Lower lobe of right lung (tissue), 2 donors: Measurements from ENCODE around the gene MPST. TPM values are rescaled to one million over a fixed set of nuclear protein-coding genes. Genes with fewer than 3 reads are reported as not detected.

Experiments
- ATAC-seq, 2 donors: fragments of 200-7000 bp; cut with Tn5 transposase; one replicate each; pipeline ENCODE4 v1.9.1; 2020 to 2022; ENCODE audit warnings: mild to moderate bottlenecking in 2 of 2, moderate library complexity in 2 of 2
- DNase-seq: peaks from one replicate; pipeline ENCODE4 v3.0.0-alpha.2; 2020
- H3K27ac ChIP-seq: fragments of 200-600 bp; one replicate; pipeline ENCODE4 v1.8.0; 2022
- H3K27me3 ChIP-seq: fragments of 200-600 bp; one replicate; pipeline ENCODE4 v1.8.0; 2022; ENCODE audit warnings: low read depth
- H3K36me3 ChIP-seq: fragments of 200-600 bp; one replicate; pipeline ENCODE4 v1.8.0; 2022; ENCODE audit warnings: mild to moderate bottlenecking
- H3K4me1 ChIP-seq: fragments of 200-600 bp; one replicate; pipeline ENCODE4 v1.8.0; 2022
- H3K4me3 ChIP-seq: fragments of 200-600 bp; one replicate; pipeline ENCODE4 v1.8.0; 2022; ENCODE audit warnings: mild to moderate bottlenecking
- H3K9me3 ChIP-seq: fragments of 200-600 bp; one replicate; pipeline ENCODE4 v1.8.0; 2022
- intact Hi-C: fragments of 100-400 bp; cut with DNase I; formaldehyde crosslinking; loops from one replicate; pipeline ENCODE4 v1.11.0; 2022
- total RNA-seq: library from RNA; stranded (reverse); fragmentation: NEBNext Ultra II Directional; extraction: Animal tissue kit (Norgen Biotek cat#: 25700); gene quantifications from one replicate; pipeline ENCODE4 v1.2.1, GENCODE V29; 2021
- TF ChIP-seq, protein P1 (sequence below): fragments of 200-600 bp; IDR thresholded peaks from one replicate; pipeline ENCODE4 v1.8.0; 2022; ENCODE audit warnings: antibody characterized with exemption, mild to moderate bottlenecking
- donor health status: DM: no; HTN: yes; CAD: no; lungs with severe emphysema.

The MPST gene
- total RNA-seq, 1 donor from 2014 or later: 73.2 TPM

DNA sequence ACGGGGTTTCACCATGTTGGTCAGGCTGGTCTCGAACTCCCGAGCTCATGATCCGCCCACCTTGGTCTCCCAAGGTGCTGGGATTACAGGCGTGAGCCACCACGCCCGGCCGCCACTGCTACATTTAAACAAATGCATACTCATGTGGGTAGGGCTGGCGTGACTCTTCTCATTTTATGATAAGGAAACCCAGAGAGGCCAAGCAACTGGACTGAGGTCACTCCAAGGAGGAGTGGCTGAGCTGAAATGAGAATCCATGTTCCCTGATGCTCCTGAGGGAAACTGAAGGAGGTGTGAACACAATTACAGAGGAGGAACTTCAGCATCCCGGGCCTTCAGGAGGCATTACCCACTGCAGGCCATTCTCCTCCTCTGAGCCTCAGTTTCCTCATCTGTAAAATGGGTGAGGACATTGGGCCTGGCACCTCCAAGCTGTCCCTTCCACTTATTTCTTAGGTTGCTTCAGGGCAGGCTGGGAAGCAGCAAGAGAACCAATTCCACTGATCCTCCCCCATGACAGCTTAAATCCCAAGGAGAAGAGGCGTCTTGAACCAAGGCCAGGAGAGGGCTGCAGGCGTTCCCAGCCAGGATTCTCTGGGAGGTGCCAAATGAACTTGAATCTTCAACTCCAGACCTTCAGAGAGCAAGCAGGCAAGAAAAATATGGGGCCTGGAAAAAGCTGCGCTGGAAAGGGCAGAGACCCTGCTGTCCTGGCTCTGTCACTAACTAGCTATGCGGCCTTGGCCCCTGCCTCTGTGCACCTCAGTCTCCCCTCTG lies 3.2 kb upstream of the MPST start:
- Histone ChIP-seq H3K9me3 (no peaks in the 10 kb centered on the region), H3K4me3 (no peak overlapping the region), H3K4me1 (peaks cover 60% of the 10 kb centered on the region), H3K27me3 (no peaks in the 10 kb centered on the region), H3K27ac (no peak overlapping the region), H3K36me3 (peaks cover 8% of the 10 kb centered on the region)
- DNase-seq: no peak
- no peak for ATAC-seq
- intact Hi-C loops: no loop called here
- TF ChIP-seq, protein P1, sequence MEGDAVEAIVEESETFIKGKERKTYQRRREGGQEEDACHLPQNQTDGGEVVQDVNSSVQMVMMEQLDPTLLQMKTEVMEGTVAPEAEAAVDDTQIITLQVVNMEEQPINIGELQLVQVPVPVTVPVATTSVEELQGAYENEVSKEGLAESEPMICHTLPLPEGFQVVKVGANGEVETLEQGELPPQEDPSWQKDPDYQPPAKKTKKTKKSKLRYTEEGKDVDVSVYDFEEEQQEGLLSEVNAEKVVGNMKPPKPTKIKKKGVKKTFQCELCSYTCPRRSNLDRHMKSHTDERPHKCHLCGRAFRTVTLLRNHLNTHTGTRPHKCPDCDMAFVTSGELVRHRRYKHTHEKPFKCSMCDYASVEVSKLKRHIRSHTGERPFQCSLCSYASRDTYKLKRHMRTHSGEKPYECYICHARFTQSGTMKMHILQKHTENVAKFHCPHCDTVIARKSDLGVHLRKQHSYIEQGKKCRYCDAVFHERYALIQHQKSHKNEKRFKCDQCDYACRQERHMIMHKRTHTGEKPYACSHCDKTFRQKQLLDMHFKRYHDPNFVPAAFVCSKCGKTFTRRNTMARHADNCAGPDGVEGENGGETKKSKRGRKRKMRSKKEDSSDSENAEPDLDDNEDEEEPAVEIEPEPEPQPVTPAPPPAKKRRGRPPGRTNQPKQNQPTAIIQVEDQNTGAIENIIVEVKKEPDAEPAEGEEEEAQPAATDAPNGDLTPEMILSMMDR: no peak

DNA sequence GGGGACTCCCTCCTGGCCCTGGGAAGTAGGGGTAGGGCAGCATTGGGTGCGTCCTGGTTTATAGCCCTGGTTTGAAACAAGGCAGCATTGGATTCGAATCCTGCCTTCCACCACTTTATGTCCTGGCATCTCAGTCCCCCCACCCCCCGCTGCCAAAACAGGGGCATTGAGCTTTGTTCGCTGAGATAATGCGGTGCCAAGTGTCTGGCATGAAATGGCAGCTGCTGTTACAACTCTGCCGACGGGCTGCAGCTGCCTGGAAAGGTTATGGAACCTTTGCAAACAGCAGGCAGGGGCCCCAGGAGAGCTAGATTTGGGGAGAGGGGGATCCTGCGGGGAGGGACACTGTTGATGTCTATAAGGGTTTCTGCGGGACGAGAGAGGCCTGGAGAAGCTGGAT lies 2.2 kb upstream of the MPST start:
- DNase-seq (no peak), ATAC-seq (no peak)
- TF ChIP-seq, protein P1: no peak
- no peak overlapping the region for H3K27ac ChIP-seq
- intact Hi-C loops: no loop called here
- H3K4me1 ChIP-seq: peaks cover 63% of the 10 kb centered on the region
- no peaks in the 10 kb centered on the region for H3K9me3 ChIP-seq
- no peaks in the 10 kb centered on the region for H3K27me3 ChIP-seq
- no peak overlapping the region for H3K4me3 ChIP-seq
- H3K36me3 ChIP-seq: peaks cover 8% of the 10 kb centered on the region

DNA sequence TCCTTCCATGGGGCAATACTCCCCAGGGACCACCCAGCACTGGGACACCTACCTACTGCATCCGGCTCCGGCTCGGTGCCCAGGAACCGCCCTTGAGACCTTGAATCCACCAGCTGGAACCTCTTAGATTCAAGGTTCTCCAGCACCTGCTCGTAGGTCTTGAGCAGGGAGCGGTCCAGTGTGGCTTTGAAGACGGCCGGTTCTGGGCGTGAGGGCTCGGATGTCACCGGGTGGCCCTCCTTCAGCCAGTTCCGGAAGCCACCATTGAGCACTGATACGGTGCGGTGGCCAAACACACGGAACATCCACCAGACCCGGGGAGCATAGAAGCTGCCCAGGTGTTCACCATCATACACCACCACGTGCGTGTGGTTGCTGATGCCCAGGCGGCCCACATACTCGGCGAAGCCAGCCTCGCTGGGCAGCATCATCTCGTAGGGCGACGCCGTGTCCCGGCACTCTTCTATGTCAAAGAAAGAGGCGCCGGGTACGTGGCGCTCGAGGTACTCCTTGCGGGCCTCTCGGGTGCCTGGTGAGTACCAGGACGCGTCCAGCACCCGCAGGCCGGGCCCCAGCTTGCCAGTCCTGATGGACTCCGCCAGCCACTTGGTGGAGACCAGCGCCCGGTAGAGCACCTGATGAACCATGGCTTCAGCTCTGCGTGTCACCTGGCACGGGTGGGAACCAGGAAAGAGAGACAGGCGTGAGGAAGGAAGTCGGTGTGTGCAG lies 1.3 kb upstream of the MPST start:
- peaks cover 69% of the 10 kb centered on the region for H3K4me1 ChIP-seq

DNA sequence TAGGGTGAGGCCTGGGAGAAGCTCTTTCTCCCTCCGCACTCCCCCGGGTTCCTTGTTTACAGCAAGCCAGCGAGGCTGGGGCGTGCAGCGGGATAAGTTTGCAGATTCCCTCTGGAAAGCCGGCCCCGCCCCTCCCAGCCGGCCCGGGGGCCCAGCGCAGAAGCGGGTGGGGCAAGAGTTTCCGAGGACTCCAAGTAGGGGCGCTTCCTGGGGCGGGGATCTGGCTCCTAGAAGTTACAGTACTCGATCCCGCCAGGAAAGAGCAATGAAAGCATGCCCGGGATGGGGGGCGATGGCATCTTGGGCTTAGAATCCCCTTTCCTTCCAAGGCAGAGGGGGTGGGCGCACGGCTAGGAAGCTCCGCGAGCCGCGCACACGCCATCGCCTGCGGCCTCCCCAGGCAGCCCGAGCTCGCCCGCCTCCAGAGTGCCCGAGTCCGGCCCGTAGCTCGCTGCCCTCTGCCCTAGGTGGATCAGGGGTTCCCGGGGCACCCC lies 680 bp upstream of the MPST start:
- no peaks in the 10 kb centered on the region for H3K9me3 ChIP-seq
- ATAC-seq (peak; percentile 41 to 48), DNase-seq (peak; percentile 76)
- intact Hi-C loops: no loop called here
- peak overlapping the region; percentile 91 for H3K27ac ChIP-seq
- no peaks in the 10 kb centered on the region for H3K27me3 ChIP-seq
- peaks cover 8% of the 10 kb centered on the region for H3K36me3 ChIP-seq
- TF ChIP-seq, protein P1: no peak
- peaks cover 69% of the 10 kb centered on the region for H3K4me1 ChIP-seq
- H3K4me3 ChIP-seq: peak overlapping the region; percentile 94

More for the DNA sequence above, 1.3 kb upstream of the MPST start:
- H3K36me3 ChIP-seq: peaks cover 8% of the 10 kb centered on the region
- intact Hi-C loops: no loop called here
- ATAC-seq (peak in 1 of 2 donors; percentile 7), DNase-seq (no peak)
- TF ChIP-seq, protein P1: no peak
- H3K27ac ChIP-seq: peak overlapping the region; percentile 91
- H3K9me3 ChIP-seq: no peaks in the 10 kb centered on the region
- peak overlapping the region; percentile 94 for H3K4me3 ChIP-seq
- H3K27me3 ChIP-seq: no peaks in the 10 kb centered on the region

GRCh38 chr22:37020192-37020479 lies 594 bp downstream of the MPST start:
- Histone ChIP-seq H3K27ac (peak overlapping the region; percentile 91), H3K36me3 (peaks cover 19% of the 10 kb centered on the region), H3K4me1 (peaks cover 71% of the 10 kb centered on the region), H3K9me3 (no peaks in the 10 kb centered on the region), H3K27me3 (no peaks in the 10 kb centered on the region), H3K4me3 (peak overlapping the region; percentile 94)
- DNase-seq (no peak), ATAC-seq (peak; percentile 32 to 57)
- TF ChIP-seq, protein P1: no peak
- intact Hi-C loops: no loop called here
